HS-5 (cell line): Measurements from ENCODE around the gene TCAP.

ENCODE experiments used
- DNase-seq: peaks from one replicate; pipeline ENCODE4 v3.0.0-alpha.2; 2012; ENCODE audit warnings: low read depth

TCAP gene

GRCh38 chr17:39651923-39652586 lies 13.1 kb upstream of the TCAP start:
- no peak for DNase-seq

- DNase-seq = no peak
Measured at GRCh38 chr17:39652587-39653315, 12.4 kb upstream of the TCAP start.

GRCh38 chr17:39653316-39653661 lies 11.9 kb upstream of the TCAP start:
- no peak for DNase-seq

GRCh38 chr17:39653662-39654331 lies 11.4 kb upstream of the TCAP start:
- DNase-seq = no peak

- DNase-seq = no peak
Measured at GRCh38 chr17:39655105-39655504, 10.0 kb upstream of the TCAP start.

GRCh38 chr17:39658346-39658745 lies 6.8 kb upstream of the TCAP start:
- DNase-seq = no peak

GRCh38 chr17:39658760-39659159 lies 6.4 kb upstream of the TCAP start:
- DNase-seq = no peak

- no peak for DNase-seq
Measured at GRCh38 chr17:39659279-39660010, 5.7 kb upstream of the TCAP start.

- no peak for DNase-seq
Measured at GRCh38 chr17:39660011-39660360, 5.2 kb upstream of the TCAP start.

GRCh38 chr17:39660397-39661385 lies 4.5 kb upstream of the TCAP start:
- DNase-seq = no peak

GRCh38 chr17:39661744-39662541 lies 3.2 kb upstream of the TCAP start:
- DNase-seq = no peak

GRCh38 chr17:39662551-39663339 lies 2.4 kb upstream of the TCAP start:
- DNase-seq = no peak

GRCh38 chr17:39663340-39663687 lies 1.8 kb upstream of the TCAP start:
- DNase-seq = no peak

- no peak for DNase-seq
Measured at GRCh38 chr17:39663688-39664580, 1.2 kb upstream of the TCAP start.

GRCh38 chr17:39665642-39666224 lies 584 bp downstream of the TCAP start:
- DNase-seq = no peak

- DNase-seq = no peak
Measured at GRCh38 chr17:39666231-39666600, 1.1 kb downstream of the TCAP start.

- DNase-seq = no peak
Measured at GRCh38 chr17:39666601-39667261, 1.6 kb downstream of the TCAP start.
